HG03571 (cell line): ENCODE results near the gene FKBP3.
"Not testable (repeated sequence)": the region's sequence is repeated elsewhere in the genome, so short reads cannot be mapped to it uniquely, and the experiment has no call there.

ENCODE experiments used
- ATAC-seq: cut with Tn5 transposase; IDR thresholded peaks from one replicate; pipeline ENCODE4 v1.9.1; 2021; ENCODE audit not compliant: unreplicated experiment

FKBP3 gene

GRCh38 chr14:45114327-45114726, 20.0 kb downstream of the FKBP3 start:
- ATAC-seq = no peak

GRCh38 chr14:45112896-45113781, 21.1 kb downstream of the FKBP3 start:
- ATAC-seq = no peak

- no peak for ATAC-seq
These were observed 29.7 kb downstream of the FKBP3 start for GRCh38 chr14:45104561-45104960.

GRCh38 chr14:45103806-45104205, 30.5 kb downstream of the FKBP3 start:
- no peak for ATAC-seq

- ATAC-seq = no peak
These were observed 38.1 kb downstream of the FKBP3 start for GRCh38 chr14:45096218-45096617.

- ATAC-seq = no peak
These were observed 39.1 kb downstream of the FKBP3 start for GRCh38 chr14:45095143-45095542.

- no peak for ATAC-seq
These were observed 40.0 kb downstream of the FKBP3 start for GRCh38 chr14:45094275-45094674.

GRCh38 chr14:45091710-45092109, 42.6 kb downstream of the FKBP3 start:
- ATAC-seq = no peak

GRCh38 chr14:45089813-45090212, 44.5 kb downstream of the FKBP3 start:
- ATAC-seq = peak; percentile 64

- no peak for ATAC-seq
These were observed 49.3 kb downstream of the FKBP3 start for GRCh38 chr14:45084946-45085346.

GRCh38 chr14:45083976-45084722, 50.1 kb downstream of the FKBP3 start, which contains the start of gene PRPF39:
Gene PRPF39, plus strand, starts transcription at chr14:45084116. Its CDS starts 11,124 bp downstream, at chr14:45095240.
- ATAC-seq = peak; percentile 94

GRCh38 chr14:45083617-45083975, 50.7 kb downstream of the FKBP3 start:
- no peak for ATAC-seq

GRCh38 chr14:45082420-45082819, 51.9 kb downstream of the FKBP3 start:
- no peak for ATAC-seq

GRCh38 chr14:45081096-45081495, 53.2 kb downstream of the FKBP3 start:
- not testable (repeated sequence) for ATAC-seq

GRCh38 chr14:45080416-45080968, 53.8 kb downstream of the FKBP3 start:
- ATAC-seq = not testable (repeated sequence)

GRCh38 chr14:45078323-45078722, 56.0 kb downstream of the FKBP3 start:
- no peak for ATAC-seq

- ATAC-seq = no peak
These were observed 60.9 kb downstream of the FKBP3 start for GRCh38 chr14:45073231-45073879.

GRCh38 chr14:45072126-45072525, 62.2 kb downstream of the FKBP3 start:
- ATAC-seq = no peak

GRCh38 chr14:45070215-45070614, 64.1 kb downstream of the FKBP3 start:
- no peak for ATAC-seq

- no peak for ATAC-seq
These were observed 65.9 kb downstream of the FKBP3 start for GRCh38 chr14:45068396-45068795.

GRCh38 chr14:45066667-45067066, 67.6 kb downstream of the FKBP3 start:
- ATAC-seq = no peak
